Measurements from ENCODE around the gene TMEM170B. TPM values are rescaled to one million over a fixed set of nuclear protein-coding genes. Genes with fewer than 3 reads are reported as not detected.
"Not testable (repeated sequence)": the region's sequence is repeated elsewhere in the genome, so short reads cannot be mapped to it uniquely, and the experiment has no call there.

Gene TMEM170B
- total RNA-seq, 4 donors from 2014 or later = 7.0 to 11.9 (median 8.8) TPM

DNA sequence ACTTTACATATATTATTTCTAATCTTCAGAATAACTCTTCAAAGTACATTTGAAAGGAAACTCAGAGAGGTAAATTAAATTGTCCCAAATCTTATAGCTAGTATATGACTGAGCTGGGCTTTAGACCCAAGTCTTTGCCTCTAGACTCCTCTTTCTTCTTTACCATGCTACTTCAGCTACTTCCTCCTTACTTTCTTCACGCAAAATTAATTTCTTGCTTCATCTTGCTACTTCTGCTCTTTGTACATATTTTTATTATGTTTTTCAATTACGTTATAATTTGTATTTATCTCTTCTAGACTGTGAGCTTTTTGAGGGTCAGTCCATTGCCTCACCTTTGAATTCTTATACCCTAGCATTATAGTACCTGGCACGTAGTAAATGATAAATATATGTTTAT lies 5.3 kb downstream of the TMEM170B start:
- TF ChIP-seq, protein P1, sequence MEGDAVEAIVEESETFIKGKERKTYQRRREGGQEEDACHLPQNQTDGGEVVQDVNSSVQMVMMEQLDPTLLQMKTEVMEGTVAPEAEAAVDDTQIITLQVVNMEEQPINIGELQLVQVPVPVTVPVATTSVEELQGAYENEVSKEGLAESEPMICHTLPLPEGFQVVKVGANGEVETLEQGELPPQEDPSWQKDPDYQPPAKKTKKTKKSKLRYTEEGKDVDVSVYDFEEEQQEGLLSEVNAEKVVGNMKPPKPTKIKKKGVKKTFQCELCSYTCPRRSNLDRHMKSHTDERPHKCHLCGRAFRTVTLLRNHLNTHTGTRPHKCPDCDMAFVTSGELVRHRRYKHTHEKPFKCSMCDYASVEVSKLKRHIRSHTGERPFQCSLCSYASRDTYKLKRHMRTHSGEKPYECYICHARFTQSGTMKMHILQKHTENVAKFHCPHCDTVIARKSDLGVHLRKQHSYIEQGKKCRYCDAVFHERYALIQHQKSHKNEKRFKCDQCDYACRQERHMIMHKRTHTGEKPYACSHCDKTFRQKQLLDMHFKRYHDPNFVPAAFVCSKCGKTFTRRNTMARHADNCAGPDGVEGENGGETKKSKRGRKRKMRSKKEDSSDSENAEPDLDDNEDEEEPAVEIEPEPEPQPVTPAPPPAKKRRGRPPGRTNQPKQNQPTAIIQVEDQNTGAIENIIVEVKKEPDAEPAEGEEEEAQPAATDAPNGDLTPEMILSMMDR (IDR thresholded peaks at IDR 0.05) = no peak
- ATAC-seq (ENCODE audit: low FRiP score) (no peak), DNase-seq (ENCODE audit: low spot score) (no peak)

DNA sequence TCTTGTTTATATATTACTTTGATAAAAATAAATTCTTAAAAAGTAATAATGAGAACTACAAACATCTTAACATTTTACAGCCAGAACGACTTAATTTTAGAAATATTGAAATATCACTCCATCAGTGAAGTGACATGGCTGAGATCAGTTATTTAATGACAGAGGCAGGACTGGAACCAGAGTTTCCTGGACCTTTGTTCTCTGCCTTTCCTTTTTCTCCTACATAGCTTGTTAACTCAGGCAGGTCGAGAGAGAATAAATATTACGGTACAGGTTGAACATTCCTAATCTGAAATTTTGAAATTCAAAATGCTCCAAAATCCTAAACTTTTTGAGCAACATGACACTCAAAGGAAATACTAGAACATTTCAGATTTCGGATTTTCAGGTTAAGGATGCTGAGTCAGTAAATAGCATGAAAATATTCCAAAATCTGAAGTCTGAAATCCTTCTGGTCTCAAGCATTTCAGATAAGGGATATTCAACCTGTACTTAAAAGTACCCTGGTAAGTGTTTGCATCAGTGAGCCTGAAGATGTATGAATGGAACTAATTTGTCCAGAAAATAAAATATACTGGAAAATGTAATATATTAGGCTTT lies 6.5 kb downstream of the TMEM170B start:
- DNase-seq (ENCODE audit: low spot score) (no peak), ATAC-seq (ENCODE audit: low FRiP score) (no peak)
- TF ChIP-seq, protein P1 (IDR thresholded peaks at IDR 0.05) = no peak

DNA sequence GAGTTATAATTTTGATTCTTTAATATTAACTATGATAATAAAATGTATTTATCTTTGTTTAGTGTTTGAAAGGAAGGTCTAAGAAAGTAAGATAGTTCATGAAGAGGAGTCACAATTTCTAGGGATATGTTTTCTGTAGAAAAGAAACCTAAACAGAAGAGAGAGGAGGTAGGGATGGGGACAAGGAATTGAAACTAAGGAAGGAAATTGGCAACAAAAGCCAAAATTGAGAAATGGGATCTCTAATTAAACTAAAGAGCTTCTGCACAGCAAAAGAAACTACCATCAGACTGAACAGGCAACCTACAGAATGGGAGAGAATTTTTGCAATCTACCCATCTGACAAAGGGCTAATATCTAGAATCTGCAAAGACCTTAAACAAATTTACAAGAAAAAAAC lies 10.3 kb downstream of the TMEM170B start:
- DNase-seq (ENCODE audit: low spot score); ATAC-seq (ENCODE audit: low FRiP score): not testable (repeated sequence)

DNA sequence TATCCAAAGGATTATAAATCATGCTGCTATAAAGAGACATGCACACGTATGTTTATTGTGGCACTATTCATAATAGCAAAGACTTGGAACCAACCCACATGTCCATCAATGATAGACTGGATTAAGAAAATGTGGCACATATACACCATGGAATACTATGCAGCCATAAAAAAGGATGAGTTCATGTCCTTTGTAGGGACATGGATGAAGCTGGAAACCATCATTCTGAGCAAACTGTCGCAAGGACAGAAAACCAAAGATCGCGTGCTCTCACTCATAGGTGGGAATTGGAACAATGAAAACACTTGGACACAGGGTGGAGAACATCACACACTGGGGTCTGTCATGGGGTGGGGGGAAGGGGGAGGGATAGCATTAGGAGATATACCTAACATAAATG lies 11.0 kb downstream of the TMEM170B start:
- not testable (repeated sequence) for DNase-seq (ENCODE audit: low spot score); ATAC-seq (ENCODE audit: low FRiP score)

DNA sequence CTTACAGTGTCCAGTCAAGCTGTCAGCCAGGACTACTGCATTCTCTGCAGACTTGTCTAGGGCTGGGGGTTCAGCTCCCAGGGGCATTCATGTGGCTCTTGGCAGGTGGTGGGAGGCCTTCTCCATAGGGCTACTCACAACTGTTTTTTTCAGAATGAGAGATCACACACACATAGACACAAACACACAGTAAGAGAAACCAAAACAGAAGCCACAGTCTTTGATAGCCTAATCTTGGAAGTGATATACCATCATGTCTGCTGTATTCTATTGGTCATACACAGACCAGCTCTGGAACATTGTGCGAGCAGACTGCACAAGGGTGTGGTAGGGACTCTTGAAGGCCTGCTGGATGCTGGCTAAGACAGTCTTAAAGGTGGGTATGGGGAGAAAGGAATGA lies 13.5 kb downstream of the TMEM170B start:
- DNase-seq (ENCODE audit: low spot score) = no peak
- TF ChIP-seq, protein P1 (IDR thresholded peaks at IDR 0.05) = no peak
- ATAC-seq (ENCODE audit: low FRiP score) = no peak

DNA sequence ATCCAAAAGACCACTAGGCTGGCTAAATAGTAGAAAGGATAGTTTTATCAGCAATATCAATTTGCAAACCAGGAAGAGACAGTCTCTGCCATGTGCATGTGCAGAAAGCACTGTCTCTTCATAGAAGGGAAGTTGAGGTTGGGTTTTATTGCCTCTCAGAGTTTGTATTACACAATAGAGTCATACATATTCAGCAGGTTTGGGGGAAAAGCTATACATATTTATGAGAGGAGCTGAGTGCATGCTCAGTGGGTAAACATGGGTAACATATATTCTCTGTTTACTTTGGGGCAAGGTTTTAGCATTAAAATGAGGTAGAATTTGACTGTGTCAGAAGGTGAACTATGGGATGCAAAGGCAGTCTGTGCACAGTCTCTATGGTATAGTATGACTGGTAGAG lies 14.9 kb downstream of the TMEM170B start:
- ATAC-seq (ENCODE audit: low FRiP score) (no peak), DNase-seq (ENCODE audit: low spot score) (no peak)
- TF ChIP-seq, protein P1 (IDR thresholded peaks at IDR 0.05) = no peak

DNA sequence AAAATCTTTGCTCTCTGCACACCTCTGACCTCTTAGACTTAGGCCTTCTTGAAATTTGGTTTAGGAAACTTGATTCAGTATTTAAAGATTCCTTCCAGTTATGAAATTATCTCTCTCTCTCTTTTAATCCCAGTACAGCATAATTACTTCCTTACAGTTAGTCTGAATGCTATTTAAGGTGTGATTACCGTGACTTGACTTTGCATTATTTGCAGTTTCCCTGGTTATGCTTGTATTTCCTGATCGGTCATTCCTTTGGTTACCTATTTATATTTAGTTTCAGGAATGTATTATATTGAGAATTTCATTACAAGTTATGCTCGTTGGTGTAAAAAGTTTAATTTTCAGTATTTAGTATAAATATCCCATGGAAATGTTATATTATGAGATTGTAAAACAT lies 16.3 kb downstream of the TMEM170B start:
- no peak for DNase-seq (ENCODE audit: low spot score)
- ATAC-seq (ENCODE audit: low FRiP score) = no peak
- TF ChIP-seq, protein P1 (IDR thresholded peaks at IDR 0.05) = no peak

DNA sequence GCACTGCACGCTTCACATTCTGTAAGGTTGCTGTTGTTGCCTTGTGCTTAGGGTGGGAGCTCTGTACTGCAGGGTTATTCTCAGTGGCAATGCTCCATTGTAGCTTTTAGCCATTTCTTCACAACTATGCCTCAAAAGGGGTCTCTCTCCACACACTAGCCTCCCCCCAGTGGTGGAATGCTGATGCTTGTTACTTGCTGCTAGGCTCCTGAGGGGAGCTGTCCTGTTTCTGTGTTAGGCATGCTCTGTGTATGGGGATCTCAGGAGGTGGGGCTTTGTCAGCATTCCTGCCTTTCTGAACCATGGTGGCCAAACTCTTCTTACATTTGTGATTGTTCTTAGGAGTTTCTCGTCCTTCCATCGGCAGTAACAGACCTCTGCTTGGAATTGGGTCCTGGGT lies 18.8 kb downstream of the TMEM170B start:
- DNase-seq (ENCODE audit: low spot score) (no peak), ATAC-seq (ENCODE audit: low FRiP score) (no peak)
- TF ChIP-seq, protein P1 (IDR thresholded peaks at IDR 0.05) = no peak
